Measurements from ENCODE around the gene LINGO3.

LINGO3 gene

GRCh38 chr19:2326699-2327360 lies 18.9 kb upstream of the LINGO3 start:
- DNase-seq (ENCODE audit: low spot score) = no peak

GRCh38 chr19:2325281-2326046 lies 17.5 kb upstream of the LINGO3 start:
- no peak for DNase-seq (ENCODE audit: low spot score)

GRCh38 chr19:2324220-2324948 lies 16.4 kb upstream of the LINGO3 start:
- no peak for DNase-seq (ENCODE audit: low spot score)

GRCh38 chr19:2323707-2324106 lies 15.8 kb upstream of the LINGO3 start:
- no peak for DNase-seq (ENCODE audit: low spot score)

- DNase-seq (ENCODE audit: low spot score) = no peak
These were observed 13.8 kb upstream of the LINGO3 start for GRCh38 chr19:2321565-2322283.

- no peak for DNase-seq (ENCODE audit: low spot score)
These were observed 13.0 kb upstream of the LINGO3 start for GRCh38 chr19:2320939-2321338.

GRCh38 chr19:2320049-2320448 lies 12.1 kb upstream of the LINGO3 start:
- DNase-seq (ENCODE audit: low spot score) = no peak

- no peak for DNase-seq (ENCODE audit: low spot score)
These were observed 11.6 kb upstream of the LINGO3 start for GRCh38 chr19:2319551-2319950.

GRCh38 chr19:2318923-2319322 lies 11.0 kb upstream of the LINGO3 start:
- DNase-seq (ENCODE audit: low spot score) = no peak

GRCh38 chr19:2317756-2318155 lies 9.8 kb upstream of the LINGO3 start:
- DNase-seq (ENCODE audit: low spot score) = no peak

- no peak for DNase-seq (ENCODE audit: low spot score)
These were observed 9.3 kb upstream of the LINGO3 start for GRCh38 chr19:2317300-2317699.

- DNase-seq (ENCODE audit: low spot score) = no peak
These were observed 7.9 kb upstream of the LINGO3 start for GRCh38 chr19:2315818-2316353.

GRCh38 chr19:2315121-2315817 lies 7.3 kb upstream of the LINGO3 start:
- DNase-seq (ENCODE audit: low spot score) = no peak

GRCh38 chr19:2312820-2313501 lies 5.0 kb upstream of the LINGO3 start:
- no peak for DNase-seq (ENCODE audit: low spot score)

GRCh38 chr19:2311093-2311492 lies 3.1 kb upstream of the LINGO3 start:
- no peak for DNase-seq (ENCODE audit: low spot score)

- no peak for DNase-seq (ENCODE audit: low spot score)
These were observed 1.9 kb upstream of the LINGO3 start for GRCh38 chr19:2309734-2310362.

- DNase-seq (ENCODE audit: low spot score) = no peak
These were observed 389 bp downstream of the LINGO3 start for GRCh38 chr19:2307518-2308012.

GRCh38 chr19:2306971-2307370 lies 983 bp downstream of the LINGO3 start:
- DNase-seq (ENCODE audit: low spot score) = no peak

GRCh38 chr19:2306281-2306806 lies 1.6 kb downstream of the LINGO3 start:
- no peak for DNase-seq (ENCODE audit: low spot score)

Data from germinal center (tissue), 1 donor.